ENCODE data around the gene CIPC.

The CIPC gene

GRCh38 chr14:77097700-77098528 lies at the start of gene CIPC:
Gene CIPC (plus strand): TSS chr14:77098258. CDS start chr14:77105709, 7,451 bp downstream.
- peak; percentile 94 to 99 (median 98) for DNase-seq (ENCODE audit: low read depth in 2 of 3, low spot score in 2 of 3)

- DNase-seq (ENCODE audit: low read depth in 2 of 3, low spot score in 2 of 3): no peak
Observed at GRCh38 chr14:77051116-77051515, 46.9 kb upstream of the CIPC start.

- DNase-seq (ENCODE audit: low read depth in 2 of 3, low spot score in 2 of 3): no peak
Observed at GRCh38 chr14:77052281-77053044, 45.6 kb upstream of the CIPC start.

GRCh38 chr14:77053046-77053841 lies 44.8 kb upstream of the CIPC start:
- DNase-seq (ENCODE audit: low read depth in 2 of 3, low spot score in 2 of 3): peak; percentile 57 to 84 (median 68)

- no peak for DNase-seq (ENCODE audit: low read depth in 2 of 3, low spot score in 2 of 3)
Observed at GRCh38 chr14:77055306-77055705, 42.8 kb upstream of the CIPC start.

GRCh38 chr14:77055981-77056380 lies 42.1 kb upstream of the CIPC start:
- DNase-seq (ENCODE audit: low read depth in 2 of 3, low spot score in 2 of 3): no peak

GRCh38 chr14:77058117-77058516 lies 39.9 kb upstream of the CIPC start:
- DNase-seq (ENCODE audit: low read depth in 2 of 3, low spot score in 2 of 3): no peak

- DNase-seq (ENCODE audit: low read depth in 2 of 3, low spot score in 2 of 3): no peak
Observed at GRCh38 chr14:77058785-77059184, 39.3 kb upstream of the CIPC start.

- no peak for DNase-seq (ENCODE audit: low read depth in 2 of 3, low spot score in 2 of 3)
Observed at GRCh38 chr14:77059276-77059915, 38.7 kb upstream of the CIPC start.

GRCh38 chr14:77061630-77062257 lies 36.3 kb upstream of the CIPC start:
- DNase-seq (ENCODE audit: low read depth in 2 of 3, low spot score in 2 of 3): no peak

GRCh38 chr14:77062261-77062660 lies 35.8 kb upstream of the CIPC start:
- DNase-seq (ENCODE audit: low read depth in 2 of 3, low spot score in 2 of 3): no peak

GRCh38 chr14:77063571-77064171 lies 34.4 kb upstream of the CIPC start:
- no peak for DNase-seq (ENCODE audit: low read depth in 2 of 3, low spot score in 2 of 3)

GRCh38 chr14:77064521-77065178 lies 33.4 kb upstream of the CIPC start:
- no peak for DNase-seq (ENCODE audit: low read depth in 2 of 3, low spot score in 2 of 3)

GRCh38 chr14:77065851-77066577 lies 32.0 kb upstream of the CIPC start:
- DNase-seq (ENCODE audit: low read depth in 2 of 3, low spot score in 2 of 3): no peak

- no peak for DNase-seq (ENCODE audit: low read depth in 2 of 3, low spot score in 2 of 3)
Observed at GRCh38 chr14:77066578-77067172, 31.4 kb upstream of the CIPC start.

- no peak for DNase-seq (ENCODE audit: low read depth in 2 of 3, low spot score in 2 of 3)
Observed at GRCh38 chr14:77067632-77068516, 30.2 kb upstream of the CIPC start.

- DNase-seq (ENCODE audit: low read depth in 2 of 3, low spot score in 2 of 3): no peak
Observed at GRCh38 chr14:77068517-77069200, 29.4 kb upstream of the CIPC start.
